A549 (cell line): ENCODE results near the gene KIAA0753.

Experiments
- CBX2 ChIP-seq: fragments of 200-600 bp; sonication (generic); IDR thresholded peaks from 2 replicates; pipeline ENCODE4 v1.6.1; 2016; ENCODE audit warnings: low read depth, mild to moderate bottlenecking, borderline replicate concordance
- CHD2 ChIP-seq: fragments of 150-350 bp; IDR thresholded peaks from 2 replicates; pipeline ENCODE4 v1.6.1; 2014; ENCODE audit warnings: low read length; ENCODE audit not compliant: partially characterized antibody
- CTCF ChIP-seq: fragments of >200 bp; sonication (Bioruptor Twin); formaldehyde crosslinking; IDR thresholded peaks from 3 replicates; pipeline ENCODE4 v1.5.1; 2016
- E2F6 ChIP-seq: IDR thresholded peaks from 2 replicates; pipeline ENCODE4 v1.6.1; 2012; ENCODE audit warnings: low read depth, borderline replicate concordance
- EP300 ChIP-seq, 2 experiments: fragments of >200 bp; sonication (Bioruptor Twin); formaldehyde crosslinking; IDR thresholded peaks; 2 replicates in 1 of 2; 3 replicates in 1 of 2; pipeline ENCODE4 v1.6.1; 2016 to 2017
- KDM1A ChIP-seq: fragments of 200-600 bp; sonication (generic); IDR thresholded peaks from 2 replicates; pipeline ENCODE4 v1.6.1; 2016; ENCODE audit warnings: low read depth, mild to moderate bottlenecking
- MAFK ChIP-seq: fragments of 450-650 bp; IDR thresholded peaks from 2 replicates; pipeline ENCODE4 v1.6.1; 2014; ENCODE audit not compliant: partially characterized antibody
- NFE2L2 ChIP-seq: fragments of 150-350 bp; conservative IDR thresholded peaks from 2 replicates; pipeline ENCODE4 v1.6.1; 2014; ENCODE audit warnings: low read length
- NPAS2 ChIP-seq: fragments of 250-450 bp; sonication (Bioruptor Pico); IDR thresholded peaks from 2 replicates; pipeline ENCODE4 v1.8.0; 2022; ENCODE audit warnings: mild to moderate bottlenecking, moderate library complexity, borderline replicate concordance
- POLR2A ChIP-seq: IDR thresholded peaks from 2 replicates; pipeline ENCODE4 v1.6.1; 2012; ENCODE audit warnings: mild to moderate bottlenecking, low read length
- RAD21 ChIP-seq, 2 experiments: fragments of >200 bp in 1 of 2; sonication (Bioruptor Twin) in 1 of 2; formaldehyde crosslinking in 1 of 2; IDR thresholded peaks in 1 of 2; conservative IDR thresholded peaks in 1 of 2; 2 replicates in 1 of 2; 3 replicates in 1 of 2; pipeline ENCODE4 v1.6.1; 2012 to 2018; ENCODE audit warnings: inconsistent platforms in 1 of 2
- RNF2 ChIP-seq: fragments of 200-600 bp; sonication (generic); IDR thresholded peaks from 2 replicates; pipeline ENCODE4 v1.6.1; 2016; ENCODE audit warnings: low read depth, mild to moderate bottlenecking, antibody characterized with exemption, moderate library complexity, borderline replicate concordance
- TF ChIP-seq, protein P1 (sequence below): IDR thresholded peaks from 2 replicates; pipeline ENCODE4 v1.6.1; 2012
- TF ChIP-seq, protein P2 (sequence below): IDR thresholded peaks from 2 replicates; pipeline ENCODE4 v1.6.1; 2012

DNA sequence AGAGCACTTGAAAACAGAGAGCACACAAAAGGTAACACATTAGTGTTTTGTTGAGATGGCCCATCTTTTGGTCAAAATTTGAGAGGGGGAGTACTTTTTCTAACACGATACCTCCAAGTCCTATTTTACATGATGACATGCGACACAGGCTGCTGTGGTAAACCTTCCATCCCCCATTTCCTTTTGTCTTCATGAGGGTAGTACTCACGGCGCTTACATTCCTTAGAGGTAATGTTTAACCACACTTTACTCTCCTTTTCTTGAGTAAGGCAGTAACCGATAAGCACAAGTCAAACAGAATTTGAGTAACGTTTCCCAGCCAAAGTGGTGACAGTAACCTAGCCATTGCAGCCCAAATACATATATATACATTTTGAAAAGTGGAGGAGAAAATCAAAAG, 48.3 kb downstream of the KIAA0753 start:
- no peak; a peak in 1 of 5 replicates for TF ChIP-seq EP300 (IDR thresholded peaks at IDR 0.05)
- TF ChIP-seq, protein P1, sequence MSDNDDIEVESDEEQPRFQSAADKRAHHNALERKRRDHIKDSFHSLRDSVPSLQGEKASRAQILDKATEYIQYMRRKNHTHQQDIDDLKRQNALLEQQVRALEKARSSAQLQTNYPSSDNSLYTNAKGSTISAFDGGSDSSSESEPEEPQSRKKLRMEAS = peak; percentile 49; the same call in 1 of the 2 replicates
- no peak for TF ChIP-seq POLR2A
- no peak for TF ChIP-seq CHD2
- no peak for TF ChIP-seq CTCF
- no peak for TF ChIP-seq RAD21 (conservative IDR thresholded peaks at IDR 0.05 in 1 of 2, IDR thresholded peaks at IDR 0.05 in 1 of 2)
- no peak for TF ChIP-seq NFE2L2
- TF ChIP-seq, protein P2, sequence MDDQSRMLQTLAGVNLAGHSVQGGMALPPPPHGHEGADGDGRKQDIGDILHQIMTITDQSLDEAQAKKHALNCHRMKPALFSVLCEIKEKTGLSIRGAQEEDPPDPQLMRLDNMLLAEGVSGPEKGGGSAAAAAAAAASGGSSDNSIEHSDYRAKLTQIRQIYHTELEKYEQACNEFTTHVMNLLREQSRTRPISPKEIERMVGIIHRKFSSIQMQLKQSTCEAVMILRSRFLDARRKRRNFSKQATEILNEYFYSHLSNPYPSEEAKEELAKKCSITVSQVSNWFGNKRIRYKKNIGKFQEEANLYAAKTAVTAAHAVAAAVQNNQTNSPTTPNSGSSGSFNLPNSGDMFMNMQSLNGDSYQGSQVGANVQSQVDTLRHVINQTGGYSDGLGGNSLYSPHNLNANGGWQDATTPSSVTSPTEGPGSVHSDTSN = no peak
- no peak for TF ChIP-seq RNF2
- TF ChIP-seq E2F6 = no peak; the same call in 1 of the 2 replicates
- no peak for TF ChIP-seq KDM1A
- no peak for TF ChIP-seq MAFK
- TF ChIP-seq CBX2 = no peak
- TF ChIP-seq NPAS2 = no peak
